HCT116 (cell line): ENCODE results near the gene LRRC4B. TPM values are rescaled to one million over a fixed set of nuclear protein-coding genes. Genes with fewer than 3 reads are reported as not detected.

Source experiments
- ATAC-seq: fragments of 200-7000 bp; cut with Tn5 transposase; 2 replicates; pipeline ENCODE4 v1.9.1; 2020; ENCODE audit warnings: mild to moderate bottlenecking, moderate library complexity
- BruUV-seq: library from RNA; stranded (reverse); fragments of 400-500 nt; replicated peaks from 2 replicates; lab custom pipeline; 2021; lab: Mats Ljungman, UMichigan
- CTCF ChIA-PET: fragments of 300-600 bp; sonication (Branson Sonifier 250); formaldehyde crosslinking; loops from one replicate; lab custom pipeline; 2021; ENCODE audit warnings: antibody characterized with exemption; lab: Charles Lee
- POLR2A ChIA-PET: fragments of 300-600, 350-600 bp; sonication (Branson Sonifier 250); formaldehyde crosslinking; loops from one replicate; lab custom pipeline; 2021; ENCODE audit warnings: antibody characterized with exemption; lab: Charles Lee
- RAD21 ChIA-PET, 2 experiments: fragments of 300-600 bp; sonication (Branson Sonifier 250); formaldehyde crosslinking; loops; one replicate each; lab custom pipeline; 2023; ENCODE audit warnings: low total read pairs in 2 of 2; ENCODE audit not compliant: uncharacterized antibody in 2 of 2, unreplicated experiment in 2 of 2, low non-redundant PET in 1 of 2; lab: Charles Lee
- DNase-seq: peaks from one replicate; pipeline ENCODE4 v3.0.0-alpha.2; 2010; ENCODE audit warnings: low read depth, low spot score
- H2AFZ ChIP-seq: fragments of 200-600 bp; shearing (Covaris generic), sonication (generic); 2 replicates; pipeline ENCODE4 v1.6.1; 2017; ENCODE audit warnings: low read depth, mixed run types, mixed read lengths, antibody characterized with exemption, low read length; ENCODE audit not compliant: poor library complexity, severe bottlenecking
- H3K27ac ChIP-seq: 2 replicates; pipeline ENCODE4 v1.5.1; 2012; ENCODE audit warnings: low read depth, low read length
- H3K27me3 ChIP-seq: fragments of 200-600 bp; sonication (generic); 2 replicates; pipeline ENCODE4 v1.6.1; 2016; ENCODE audit warnings: mixed run types, low read length, mixed read lengths; ENCODE audit not compliant: insufficient read depth
- H3K36me3 ChIP-seq, 2 experiments: fragments of 200-500 bp in 1 of 2; fragments of 200-600 bp in 1 of 2; sonication (Bioruptor generic) in 1 of 2; sonication (generic) in 1 of 2; 2 replicates each; pipeline versions ENCODE4 v1.5.1 to v1.6.1; 2014 to 2016; ENCODE audit warnings: low read length in 2 of 2, inconsistent platforms in 1 of 2, mixed read lengths in 1 of 2, mixed run types in 1 of 2; ENCODE audit not compliant: insufficient read depth in 2 of 2, control insufficient read depth in 1 of 2
- H3K4me1 ChIP-seq, 2 experiments: fragments of 200-600 bp in 1 of 2; sonication (generic) in 1 of 2; 2 replicates each; pipeline versions ENCODE4 v1.5.1 to v1.6.1; 2012 to 2017; ENCODE audit warnings: low read length in 2 of 2, inconsistent platforms in 1 of 2, mild to moderate bottlenecking in 1 of 2, mixed read lengths in 1 of 2, mixed run types in 1 of 2, moderate library complexity in 1 of 2; ENCODE audit not compliant: insufficient read depth in 2 of 2, control insufficient read depth in 1 of 2
- H3K4me2 ChIP-seq: fragments of 200-600 bp; sonication (generic); 2 replicates; pipeline ENCODE4 v1.6.1; 2017; ENCODE audit warnings: mixed run types, low read length, mixed read lengths
- H3K4me3 ChIP-seq, 2 experiments: fragments of 200-600 bp in 1 of 2; sonication (generic) in 1 of 2; replicated peaks in 1 of 2; 2 replicates each; pipeline ENCODE4 v1.5.1; 2011 to 2016; ENCODE audit warnings: low read length in 2 of 2, control low read depth in 1 of 2, low read depth in 1 of 2, mild to moderate bottlenecking in 1 of 2, mixed read lengths in 1 of 2, mixed run types in 1 of 2
- H3K79me2 ChIP-seq: fragments of 200-600 bp; sonication (generic); 2 replicates; pipeline ENCODE4 v1.6.1; 2017; ENCODE audit warnings: mild to moderate bottlenecking, mixed run types, low read length, moderate library complexity, mixed read lengths; ENCODE audit not compliant: insufficient read depth
- H3K9ac ChIP-seq: fragments of 200-600 bp; sonication (generic); 2 replicates; pipeline ENCODE4 v1.6.1; 2016; ENCODE audit warnings: low read length, mixed read lengths
- H3K9me2 ChIP-seq: fragments of 200-600 bp; sonication (generic), shearing (Covaris generic); 2 replicates; pipeline ENCODE4 v1.6.1; 2017; ENCODE audit warnings: mixed run types, mild to moderate bottlenecking, moderate library complexity; ENCODE audit not compliant: insufficient read depth
- H3K9me3 ChIP-seq, 2 experiments: fragments of 200-500 bp in 1 of 2; fragments of 200-600 bp in 1 of 2; sonication (Bioruptor generic) in 1 of 2; sonication (generic) in 1 of 2; 2 replicates each; pipeline ENCODE4 v1.6.1; 2014 to 2017; ENCODE audit warnings: low read length in 2 of 2, mixed read lengths in 2 of 2, inconsistent platforms in 1 of 2, low read depth in 1 of 2, mild to moderate bottlenecking in 1 of 2, mixed run types in 1 of 2, moderate library complexity in 1 of 2; ENCODE audit not compliant: control insufficient read depth in 1 of 2, insufficient read depth in 1 of 2
- H4K20me1 ChIP-seq: fragments of 200-600 bp; sonication (generic), shearing (Covaris generic); 2 replicates; pipeline ENCODE4 v1.6.1; 2017; ENCODE audit warnings: mixed run types, mild to moderate bottlenecking, moderate library complexity; ENCODE audit not compliant: insufficient read depth
- CBX3 ChIP-seq: IDR thresholded peaks from 2 replicates; pipeline ENCODE4 v1.6.1; 2012; ENCODE audit warnings: low read depth
- CEBPB ChIP-seq: IDR thresholded peaks from 2 replicates; pipeline ENCODE4 v1.6.1; 2012; ENCODE audit warnings: low read depth
- CTCF ChIP-seq, 3 experiments: fragments of 200-600 bp in 1 of 3; sonication (generic) in 1 of 3; IDR thresholded peaks in 2 of 3; conservative IDR thresholded peaks in 1 of 3; 2 replicates each; pipeline ENCODE4 v1.5.1; 2012 to 2017; ENCODE audit warnings: low read depth in 2 of 3, low read length in 2 of 3, antibody characterized with exemption in 1 of 3, borderline replicate concordance in 1 of 3, control low read depth in 1 of 3, mild to moderate bottlenecking in 1 of 3, mixed read lengths in 1 of 3, mixed run types in 1 of 3, moderate library complexity in 1 of 3; ENCODE audit not compliant: insufficient read depth in 1 of 3
- EGR1 ChIP-seq: IDR thresholded peaks from 2 replicates; pipeline ENCODE4 v1.6.1; 2012; ENCODE audit warnings: low read depth
- FOSL1 ChIP-seq: IDR thresholded peaks from 2 replicates; pipeline ENCODE4 v1.6.1; 2012; ENCODE audit warnings: low read depth
- MAX ChIP-seq: IDR thresholded peaks from 2 replicates; pipeline ENCODE4 v1.6.1; 2012
- POLR2A ChIP-seq: IDR thresholded peaks from 2 replicates; pipeline ENCODE4 v1.7.0; 2011; ENCODE audit warnings: borderline replicate concordance; ENCODE audit not compliant: insufficient read depth, insufficient read length; ENCODE audit errors: extremely low read depth
- RAD21 ChIP-seq: IDR thresholded peaks from 2 replicates; pipeline ENCODE4 v1.6.1; 2012; ENCODE audit warnings: low read depth, mild to moderate bottlenecking
- REST ChIP-seq: IDR thresholded peaks from 2 replicates; pipeline ENCODE4 v1.6.1; 2012; ENCODE audit warnings: low read depth
- SRF ChIP-seq: IDR thresholded peaks from 2 replicates; pipeline ENCODE4 v1.6.1; 2012; ENCODE audit warnings: low read depth
- ZBTB33 ChIP-seq: IDR thresholded peaks from 2 replicates; pipeline ENCODE4 v1.6.1; 2011; ENCODE audit warnings: mild to moderate bottlenecking, low read length, moderate library complexity; ENCODE audit not compliant: insufficient replicate concordance; ENCODE audit errors: extremely low read depth
- intact Hi-C: fragments of 100-400 bp; cut with micrococcal nuclease; formaldehyde crosslinking; loops from 2 replicates; pipeline ENCODE4 v1.10.0; 2022
- total RNA-seq: library from RNA; stranded (reverse); gene quantifications from one replicate; pipeline ENCODE4 v1.2.1, GENCODE V29; 2021; ENCODE audit not compliant: unreplicated experiment

Gene LRRC4B
- total RNA-seq, 1 experiment from 2014 or later, result 0.89 TPM

- TF ChIP-seq CEBPB (no peak), CTCF (IDR thresholded peaks at IDR 0.05 in 2 of 3, conservative IDR thresholded peaks at IDR 0.05 in 1 of 3; ENCODE audit: borderline replicate concordance in 1 of 3, insufficient read depth in 1 of 3, low read depth in 2 of 3, low read length in 2 of 3) (no peak), RAD21 (no peak), ZBTB33 (no peak), FOSL1 (no peak)
Measured at GRCh38 chr19:50490991-50491472, 77.2 kb downstream of the LRRC4B start (continued).

- Histone ChIP-seq H3K27ac (no peak overlapping the region), H3K9me3 (peaks cover 3 to 10% of the 10 kb centered on the region in 2 experiments; a peak in 1 of 4 replicates), H3K36me3 (peaks cover 0 to 6% of the 10 kb centered on the region in 2 experiments; a peak in 1 of 4 replicates), H3K79me2 (no peaks in the 10 kb centered on the region), H4K20me1 (no peaks in the 10 kb centered on the region), H3K9me2 (no peaks in the 10 kb centered on the region), H2AFZ (no peak overlapping the region), H3K4me3 (no peak overlapping the region), H3K4me2 (no peak overlapping the region), H3K4me1 (peaks cover 12 to 16% of the 10 kb centered on the region in 2 experiments), H3K27me3 (no peaks in the 10 kb centered on the region), H3K9ac (no peak overlapping the region)
- POLR2A ChIA-PET, result no interaction called here
- TF ChIP-seq CEBPB (no peak), CBX3 (no peak), REST (no peak), FOSL1 (no peak), POLR2A (no peak), EGR1 (no peak), SRF (no peak), MAX (no peak)
- CTCF ChIA-PET, result no interaction called here
- intact Hi-C loops, result no loop called here
- ATAC-seq, result no peak
- RAD21 ChIA-PET, result no interaction called here
- DNase-seq, result no peak
- BruUV-seq, result no TSS peak
Measured at GRCh38 chr19:50490411-50490811, 77.8 kb downstream of the LRRC4B start.
